CD4-positive, alpha-beta T cell (primary cell): ENCODE measurements around the gene SAYSD1. TPM values are rescaled to one million over a fixed set of nuclear protein-coding genes. Genes with fewer than 3 reads are reported as not detected.

Experiments
- ATAC-seq: fragments of 200-7000 bp; cut with Tn5 transposase; one replicate; pipeline ENCODE4 v1.10.0; 2022; ENCODE audit warnings: mild to moderate bottlenecking; ENCODE audit not compliant: poor library complexity
- CTCF ChIA-PET: fragments of 350-600 bp; sonication (Branson Sonifier 250); formaldehyde crosslinking; loops from one replicate; lab custom pipeline; 2021; ENCODE audit warnings: antibody characterized with exemption, inconsistent platforms; lab: Charles Lee
- POLR2A ChIA-PET: fragments of 350-600 bp; sonication (Branson Sonifier 250); formaldehyde crosslinking; loops from one replicate; lab custom pipeline; 2021; ENCODE audit warnings: antibody characterized with exemption, inconsistent platforms; lab: Charles Lee
- DNase-seq, 14 experiments: peaks; one replicate each; pipeline ENCODE4 v3.0.0-alpha.2; 2013 to 2020; ENCODE audit warnings: mixed read lengths in 2 of 14
- H3K27ac ChIP-seq, 2 donors: one replicate each; pipeline versions ENCODE4 v1.5.1 to v1.7.0; 2013; ENCODE audit warnings: low read length in 2 of 2, low read depth in 1 of 2, mild to moderate bottlenecking in 1 of 2
- H3K27me3 ChIP-seq, 2 experiments: 1 replicate in 1 of 2; 2 replicates in 1 of 2; pipeline versions ENCODE4 v1.6.1 to v1.7.0; 2013; ENCODE audit warnings: low read length in 2 of 2, control low read depth in 1 of 2, mild to moderate bottlenecking in 1 of 2, moderate library complexity in 1 of 2; ENCODE audit not compliant: insufficient read depth in 2 of 2, control insufficient read depth in 1 of 2
- H3K36me3 ChIP-seq: one replicate; pipeline ENCODE4 v1.6.1; 2013; ENCODE audit warnings: low read length, control low read depth; ENCODE audit not compliant: insufficient read depth
- H3K4me1 ChIP-seq: one replicate; pipeline ENCODE4 v1.6.1; 2013; ENCODE audit warnings: low read length, control low read depth; ENCODE audit not compliant: insufficient read depth
- H3K4me3 ChIP-seq: one replicate; pipeline ENCODE4 v1.5.1; 2013; ENCODE audit warnings: mild to moderate bottlenecking, low read length, moderate library complexity
- H3K9me3 ChIP-seq, 2 experiments: 1 replicate in 1 of 2; 2 replicates in 1 of 2; pipeline versions ENCODE4 v1.6.1 to v1.7.0; 2013; ENCODE audit warnings: low read length in 2 of 2, mild to moderate bottlenecking in 2 of 2, control low read depth in 1 of 2, moderate library complexity in 1 of 2; ENCODE audit not compliant: control insufficient read depth in 1 of 2, insufficient read depth in 1 of 2
- H3K27ac Mint-ChIP-seq: one replicate; pipeline ENCODE4 v1.8.0; 2020; ENCODE audit warnings: mixed read lengths
- H3K27me3 Mint-ChIP-seq: one replicate; pipeline ENCODE4 v1.8.0; 2021; ENCODE audit warnings: mixed read lengths
- H3K36me3 Mint-ChIP-seq: one replicate; pipeline ENCODE4 v1.8.0; 2021; ENCODE audit warnings: low read depth, mixed read lengths
- H3K4me1 Mint-ChIP-seq: one replicate; pipeline ENCODE4 v1.8.0; 2021; ENCODE audit warnings: low read depth, mixed read lengths
- H3K4me3 Mint-ChIP-seq: one replicate; pipeline ENCODE4 v1.8.0; 2020; ENCODE audit warnings: mild to moderate bottlenecking, mixed read lengths
- H3K9me3 Mint-ChIP-seq: one replicate; pipeline ENCODE4 v1.8.0; 2020; ENCODE audit warnings: mixed read lengths
- CTCF ChIP-seq: fragments of 200-600 bp; IDR thresholded peaks from one replicate; pipeline ENCODE4 v1.8.0; 2022; ENCODE audit warnings: antibody characterized with exemption, mild to moderate bottlenecking
- intact Hi-C, 2 experiments: fragments of 100-400 bp; cut with DNase I in 1 of 2; cut with micrococcal nuclease in 1 of 2; formaldehyde crosslinking; loops; one replicate each; pipeline versions ENCODE4 v1.15.1 to v1.9.0; 2023 to 2025; cut with DNase I, micrococcal nuclease
- total RNA-seq, 174 experiments: library from RNA in 2 of 174; stranded (reverse) in 2 of 174; gene quantifications; one replicate each; pipeline ENCODE4 v1.2.3 and lab custom pipeline; 2021 to 2026

The SAYSD1 gene
- total RNA-seq, 2 experiments from 2014 or later = 18.7 to 21.3 TPM

GRCh38 chr6:39107641-39108040 is 7.3 kb downstream of the SAYSD1 start:
- Mint-ChIP-seq H3K36me3 (peaks cover 70% of the 10 kb centered on the region), H3K4me3 (no peak overlapping the region), H3K4me1 (peaks cover 51% of the 10 kb centered on the region), H3K27ac (no peak overlapping the region), H3K9me3 (no peaks in the 10 kb centered on the region), H3K27me3 (no peaks in the 10 kb centered on the region)
- Histone ChIP-seq H3K27ac (no peak overlapping the region), H3K4me3 (no peak overlapping the region), H3K4me1 (no peaks in the 10 kb centered on the region), H3K36me3 (peaks cover 21% of the 10 kb centered on the region), H3K9me3 (no peaks in the 10 kb centered on the region), H3K27me3 (no peaks in the 10 kb centered on the region)
- intact Hi-C loops = loop anchor here in 1 of 2 experiments (5.0 to 10.0 kb wide), 2 partner anchors 617 to 1675 kb away; partner anchors contain the start of genes CMTR1 and KIF6
- ATAC-seq (no peak), DNase-seq (no peak)
- TF ChIP-seq CTCF = no peak
- ChIA-PET CTCF (no interaction called here), POLR2A (no interaction called here)

- no peak for TF ChIP-seq CTCF
- Histone ChIP-seq H3K27me3 (no peaks in the 10 kb centered on the region), H3K4me3 (no peak overlapping the region), H3K27ac (no peak overlapping the region), H3K36me3 (peaks cover 21% of the 10 kb centered on the region), H3K4me1 (no peaks in the 10 kb centered on the region), H3K9me3 (no peaks in the 10 kb centered on the region)
- Mint-ChIP-seq H3K27me3 (no peaks in the 10 kb centered on the region), H3K36me3 (peaks cover 75% of the 10 kb centered on the region), H3K9me3 (no peaks in the 10 kb centered on the region), H3K27ac (no peak overlapping the region), H3K4me1 (peaks cover 50% of the 10 kb centered on the region), H3K4me3 (no peak overlapping the region)
- CTCF ChIA-PET = no interaction called here
- DNase-seq (no peak), ATAC-seq (no peak)
- intact Hi-C loops = loop anchor here in 1 of 2 experiments (5.0 to 10.0 kb wide), 2 partner anchors 618 to 1675 kb away; partner anchors contain the start of genes CMTR1 and KIF6
- POLR2A ChIA-PET = no interaction called here
Measured at GRCh38 chr6:39107034-39107433, 8.0 kb downstream of the SAYSD1 start.

- H3K27ac Mint-ChIP-seq = no peak overlapping the region
- ATAC-seq = no peak
Measured at GRCh38 chr6:39104528-39104927, 10.5 kb downstream of the SAYSD1 start.

More at GRCh38 chr6:39104528-39104927, 10.5 kb downstream of the SAYSD1 start:
- no peaks in the 10 kb centered on the region for H3K9me3 Mint-ChIP-seq
- ChIA-PET POLR2A (no interaction called here), CTCF (no interaction called here)
- no peak overlapping the region for H3K4me3 ChIP-seq
- H3K4me1 Mint-ChIP-seq = peaks cover 45% of the 10 kb centered on the region
- no peak for TF ChIP-seq CTCF
- peaks cover 18% of the 10 kb centered on the region for H3K36me3 ChIP-seq
- intact Hi-C loops = loop anchor here (5.0 to 10.0 kb wide), 2 partner anchors 232 to 620 kb away; partner anchors contain the start of gene KIF6 (in 1 of the 2)
- H3K27me3 ChIP-seq = no peaks in the 10 kb centered on the region
- H3K4me1 ChIP-seq = peaks cover 3% of the 10 kb centered on the region
- no peak for DNase-seq
- H3K36me3 Mint-ChIP-seq = peaks cover 66% of the 10 kb centered on the region
- H3K27me3 Mint-ChIP-seq = no peaks in the 10 kb centered on the region
- H3K4me3 Mint-ChIP-seq = no peak overlapping the region
- H3K27ac ChIP-seq = no peak overlapping the region
- H3K9me3 ChIP-seq = no peaks in the 10 kb centered on the region
